GM19238 (cell line): ENCODE results near the gene UBR1.
"Not testable (repeated sequence)": the region's sequence is repeated elsewhere in the genome, so short reads cannot be mapped to it uniquely, and the experiment has no call there.

Experiments used
- DNase-seq: peaks from one replicate; pipeline ENCODE4 v3.0.0; 2011; ENCODE audit warnings: low spot score; ENCODE audit not compliant: insufficient read length

Gene UBR1

GRCh38 chr15:43056696-43057095 is 49.1 kb downstream of the UBR1 start:
- DNase-seq: no peak

DNA sequence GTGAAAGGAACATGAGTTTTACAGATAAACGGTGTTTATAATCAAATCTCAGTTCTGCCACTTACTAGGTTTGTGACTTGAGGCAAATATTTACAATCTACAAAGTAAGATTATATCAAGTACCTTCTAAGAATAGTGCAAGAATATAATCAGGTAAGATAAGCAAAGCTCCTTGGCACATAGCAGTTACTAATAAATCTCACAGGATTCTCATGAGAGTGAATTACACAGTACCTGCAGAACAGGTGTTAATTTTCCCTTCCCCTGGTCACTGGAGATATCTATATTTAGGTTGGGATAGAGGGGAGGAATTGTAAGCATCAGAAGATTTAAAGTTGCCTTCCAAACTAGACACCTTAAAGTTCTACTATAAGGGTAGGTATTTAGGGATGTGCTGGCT is 53.0 kb downstream of the UBR1 start:
- no peak for DNase-seq

- no peak for DNase-seq
These were observed 56.9 kb downstream of the UBR1 start for GRCh38 chr15:43048935-43049334.

DNA sequence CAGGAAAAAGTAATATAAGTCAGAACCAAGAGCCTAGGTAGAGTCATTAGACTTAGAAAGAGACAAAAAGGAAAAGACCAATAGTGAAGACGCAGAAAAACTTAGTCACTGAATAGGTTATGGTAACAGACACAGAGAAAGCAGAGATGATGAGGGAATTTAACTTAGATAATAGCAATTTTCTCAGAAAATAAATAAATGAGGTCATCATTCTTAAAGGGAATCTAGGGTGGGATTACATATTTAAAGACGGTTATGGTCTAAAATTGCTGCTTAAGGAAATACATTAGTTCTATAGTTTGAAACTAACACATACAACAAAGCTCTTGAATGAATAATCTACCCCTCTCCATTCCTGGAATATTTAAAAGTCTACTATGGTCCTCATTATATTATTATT is 59.4 kb downstream of the UBR1 start:
- DNase-seq: no peak

DNA sequence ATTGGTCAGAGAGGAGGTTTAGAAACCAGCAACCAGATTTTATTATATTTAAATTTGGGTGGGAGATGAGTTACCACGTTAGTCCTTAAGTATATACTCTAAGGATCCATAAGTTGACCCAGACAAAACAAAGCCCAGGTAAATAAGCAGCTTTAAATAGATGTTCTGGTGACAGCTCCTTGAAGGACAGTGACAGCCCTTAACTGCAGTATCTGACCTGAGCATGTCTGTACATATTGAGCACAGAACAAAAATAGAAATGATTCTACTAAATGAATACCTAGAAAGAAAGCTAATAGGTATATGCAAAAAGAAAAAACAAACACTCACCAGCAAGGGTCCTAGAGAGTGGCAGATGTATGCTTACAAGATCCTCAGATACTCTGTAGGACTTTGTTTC is 63.0 kb downstream of the UBR1 start:
- DNase-seq: no peak

GRCh38 chr15:43041085-43041484 is 64.8 kb downstream of the UBR1 start:
- DNase-seq: not testable (repeated sequence)

- not testable (repeated sequence) for DNase-seq
These were observed 70.6 kb downstream of the UBR1 start for GRCh38 chr15:43035240-43035639.

GRCh38 chr15:43029476-43029875 is 76.4 kb downstream of the UBR1 start:
- no peak for DNase-seq

DNA sequence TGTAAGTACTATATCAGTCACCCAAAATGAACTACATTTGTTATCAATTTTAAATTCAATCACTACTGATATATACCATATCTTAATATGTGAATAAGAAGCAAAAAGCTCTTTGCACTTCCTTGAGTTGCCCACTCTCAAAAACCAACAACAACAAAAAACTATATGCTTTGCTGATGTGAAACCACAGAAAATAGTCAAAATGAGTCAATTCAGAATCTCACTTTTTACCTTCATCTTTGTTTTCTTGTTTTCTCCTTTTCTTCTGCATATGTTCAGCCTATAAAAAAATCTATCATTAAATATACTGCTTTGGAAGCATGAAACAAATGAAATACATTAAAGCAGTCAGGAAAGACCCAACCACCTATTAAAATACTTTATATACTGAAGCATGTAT is 80.7 kb downstream of the UBR1 start:
- no peak for DNase-seq

DNA sequence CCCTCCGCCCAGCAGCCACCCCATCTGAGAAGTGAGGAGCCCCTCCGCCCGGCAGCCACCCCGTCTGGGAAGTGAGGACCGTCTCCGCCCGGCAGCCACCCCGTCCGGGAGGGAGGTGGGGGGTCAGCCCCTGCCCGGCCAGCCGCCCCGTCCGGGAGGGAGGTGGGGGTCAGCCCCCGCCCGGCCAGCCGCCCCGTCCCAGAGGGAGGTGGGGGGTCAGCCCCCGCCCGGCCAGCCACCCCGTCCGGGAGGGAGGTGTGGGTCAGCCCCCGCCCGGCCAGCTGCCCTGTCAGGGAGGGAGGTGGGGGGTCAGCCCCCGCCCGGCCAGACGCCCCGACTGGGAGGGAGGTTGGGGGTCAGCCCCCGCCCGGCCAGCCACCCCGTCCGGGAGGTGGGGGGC is 91.2 kb downstream of the UBR1 start:
- DNase-seq: not testable (repeated sequence)

DNA sequence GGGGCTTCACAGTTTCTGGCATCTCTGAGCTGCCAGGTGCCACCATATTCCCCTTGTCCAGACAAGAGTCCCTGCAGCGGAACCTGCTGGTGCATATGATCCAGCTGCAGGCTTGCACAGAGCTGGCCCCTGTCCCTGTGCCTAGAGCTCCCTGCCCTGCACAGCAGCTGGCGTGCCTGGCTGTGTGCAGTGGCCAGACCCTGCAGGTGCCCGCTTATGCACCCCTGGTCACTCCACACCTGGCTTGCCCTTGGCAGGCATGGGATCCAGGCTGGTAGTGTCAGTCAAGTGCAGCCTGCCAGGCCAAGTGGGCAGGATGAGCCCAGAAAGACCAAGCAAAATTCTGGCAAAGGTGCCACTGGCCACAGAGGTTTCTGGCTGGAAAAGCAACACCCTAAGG is 96.6 kb downstream of the UBR1 start:
- no peak for DNase-seq

DNA sequence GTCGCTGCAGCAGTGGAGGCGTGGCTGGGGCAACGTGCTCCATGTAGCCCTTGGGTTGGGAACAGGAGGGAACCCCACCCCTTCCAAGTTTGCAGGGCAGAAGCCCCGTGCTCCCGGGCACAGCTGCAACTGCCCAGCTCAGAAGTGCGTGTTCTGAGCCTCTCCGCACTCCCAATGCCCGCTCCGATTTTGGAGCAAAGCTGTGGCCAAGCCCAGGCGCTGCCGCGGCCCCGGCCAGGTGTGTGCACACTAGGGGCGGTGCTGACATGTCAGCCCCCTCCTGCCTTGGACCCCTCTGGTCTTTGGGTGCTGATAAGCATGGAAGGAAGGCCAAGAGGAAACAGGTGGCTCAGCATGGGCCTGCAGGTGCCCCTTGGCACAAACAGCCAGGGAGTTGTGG is 97.7 kb downstream of the UBR1 start:
- DNase-seq: no peak

DNA sequence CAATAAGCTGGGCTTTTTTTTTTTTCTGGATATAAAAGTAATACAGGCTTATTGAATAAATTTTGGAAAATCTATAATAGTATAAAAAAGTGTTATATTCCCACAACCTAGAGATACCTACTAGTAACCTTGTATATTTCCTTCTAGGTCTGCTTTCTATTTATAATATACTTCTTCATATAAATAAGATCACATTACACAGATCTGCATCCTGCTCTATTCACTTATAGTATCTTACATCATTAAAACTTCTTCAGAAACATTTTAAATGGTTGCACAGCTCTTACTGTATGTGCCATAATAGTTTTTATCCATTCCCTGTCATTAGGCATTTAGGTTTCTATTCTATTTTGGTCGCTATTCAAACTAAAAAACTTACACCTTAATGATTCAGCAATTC is 98.3 kb downstream of the UBR1 start:
- no peak for DNase-seq

- no peak for DNase-seq
These were observed 98.8 kb downstream of the UBR1 start for GRCh38 chr15:43006991-43007390.

DNA sequence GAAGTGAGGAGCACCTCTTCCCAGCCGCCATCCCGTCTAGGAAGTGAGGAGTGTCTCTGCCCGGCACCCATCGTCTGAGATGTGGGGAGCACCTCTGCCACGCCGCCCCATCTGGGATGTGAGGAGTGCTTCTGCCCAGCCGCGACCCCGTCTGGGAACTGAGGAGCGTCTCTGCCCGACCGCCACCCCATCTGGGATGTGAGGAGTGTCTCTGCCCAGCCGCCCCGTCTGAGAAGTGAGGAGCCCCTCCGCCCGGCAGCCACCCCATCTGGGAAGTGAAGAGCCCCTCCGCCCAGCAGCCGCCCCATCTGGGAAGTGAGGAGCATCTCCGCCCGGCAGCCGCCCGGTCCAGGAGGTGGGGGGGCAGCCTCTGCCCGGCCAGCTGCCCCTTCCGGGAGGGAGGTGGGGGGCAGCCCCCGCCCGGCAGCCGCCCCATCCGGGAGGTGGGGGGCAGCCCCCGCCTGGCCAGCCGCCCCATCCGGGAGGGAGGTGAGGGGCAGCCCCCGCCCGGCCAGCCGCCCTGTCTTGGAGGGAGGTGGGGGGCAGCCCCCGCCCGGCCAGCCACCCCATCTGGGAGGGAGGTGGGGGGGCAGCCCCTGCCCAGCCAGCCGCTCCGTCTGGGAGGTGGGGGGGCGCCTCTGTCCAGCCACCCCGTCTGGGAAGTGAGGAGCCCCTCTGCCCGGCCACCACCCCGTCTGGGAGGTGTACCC is 100.8 kb downstream of the UBR1 start:
- DNase-seq: not testable (repeated sequence)

DNA sequence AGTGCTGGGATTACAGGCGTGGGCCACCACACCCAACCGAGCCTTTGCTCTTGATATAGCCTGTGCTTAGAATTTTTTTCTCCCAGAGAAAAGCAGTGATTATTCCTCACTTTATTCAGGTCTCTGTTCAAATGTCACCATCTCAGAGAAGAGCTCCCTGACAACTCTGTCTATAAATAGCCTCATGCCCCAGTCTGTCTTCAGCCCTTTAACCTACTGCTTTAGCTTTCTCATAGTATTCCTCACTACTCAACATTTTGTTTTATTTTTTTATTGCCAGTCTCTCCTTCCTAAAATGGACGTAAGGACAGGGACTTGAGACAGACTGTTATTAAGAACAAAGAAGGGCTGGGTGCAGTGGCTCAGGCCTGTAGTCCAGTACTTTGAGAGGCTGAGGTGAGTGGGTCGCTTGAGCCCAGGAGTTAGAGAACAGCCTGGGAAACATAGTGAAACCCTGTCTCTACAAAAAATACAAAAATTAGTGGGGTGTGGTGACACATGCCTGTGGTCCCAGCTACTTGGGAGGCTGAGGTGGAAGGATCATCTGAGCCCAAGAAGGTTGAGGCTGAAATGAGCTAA is 106.5 kb downstream of the UBR1 start:
- DNase-seq: no peak

- DNase-seq: no peak
These were observed 109.0 kb downstream of the UBR1 start for GRCh38 chr15:42996871-42997270.

GRCh38 chr15:42994546-42994945 is 111.3 kb downstream of the UBR1 start:
- DNase-seq: no peak

GRCh38 chr15:42992626-42993025 is 113.2 kb downstream of the UBR1 start:
- no peak for DNase-seq

- no peak for DNase-seq
These were observed 119.0 kb downstream of the UBR1 start for GRCh38 chr15:42986693-42987342.

GRCh38 chr15:42984493-42985034 is 121.3 kb downstream of the UBR1 start:
- no peak for DNase-seq

DNA sequence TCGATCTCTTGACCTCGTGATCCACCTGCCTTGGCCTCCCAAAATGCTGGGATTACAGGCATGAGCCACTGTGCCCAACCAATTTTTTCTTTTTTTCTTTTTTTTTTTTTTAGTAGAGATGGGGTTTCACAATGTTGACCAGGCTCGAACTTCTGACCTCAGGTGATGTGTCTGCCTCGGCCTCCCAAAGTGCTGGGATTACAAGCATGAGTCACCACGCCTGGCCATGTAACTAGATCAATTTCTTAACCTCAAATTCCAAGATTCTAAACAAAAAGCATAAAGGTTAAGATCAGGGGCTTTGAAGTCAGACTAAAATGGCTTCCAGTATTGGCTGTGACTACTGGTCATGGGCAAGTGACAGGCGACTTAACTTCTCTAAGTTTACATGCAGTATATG is 126.7 kb downstream of the UBR1 start:
- DNase-seq: not testable (repeated sequence)
